Left kidney (tissue), 8 donors: ENCODE measurements around the gene LRRC31. TPM values are rescaled to one million over a fixed set of nuclear protein-coding genes. Genes with fewer than 3 reads are reported as not detected.

Source experiments
- DNase-seq: peaks from one replicate; pipeline ENCODE4 v3.0.0-alpha.2; 2013
- long read RNA-seq, 8 donors: transcript quantifications; one replicate each; lab custom pipeline, GENCODE V29; 2026
- polyA plus RNA-seq: library from polyadenylated mRNA; unstranded; fragments of 120-200 nt; gene quantifications from one replicate; pipeline ENCODE4 v1.2.1, GENCODE V29; 2013; ENCODE audit not compliant: insufficient read length

The LRRC31 gene
- polyA plus RNA-seq, result 0.38 TPM
- long read RNA-seq, donor 1, result 0 reads
- long read RNA-seq, donor 2, result 0 reads
- long read RNA-seq, donor 3, result 0 reads
- long read RNA-seq, donor 4, result 0 reads
- long read RNA-seq, donor 5, result 0 reads
- long read RNA-seq, donor 6, result 0 reads
- long read RNA-seq, donor 7, result 0 reads
- long read RNA-seq, donor 8, result 0 reads

DNA sequence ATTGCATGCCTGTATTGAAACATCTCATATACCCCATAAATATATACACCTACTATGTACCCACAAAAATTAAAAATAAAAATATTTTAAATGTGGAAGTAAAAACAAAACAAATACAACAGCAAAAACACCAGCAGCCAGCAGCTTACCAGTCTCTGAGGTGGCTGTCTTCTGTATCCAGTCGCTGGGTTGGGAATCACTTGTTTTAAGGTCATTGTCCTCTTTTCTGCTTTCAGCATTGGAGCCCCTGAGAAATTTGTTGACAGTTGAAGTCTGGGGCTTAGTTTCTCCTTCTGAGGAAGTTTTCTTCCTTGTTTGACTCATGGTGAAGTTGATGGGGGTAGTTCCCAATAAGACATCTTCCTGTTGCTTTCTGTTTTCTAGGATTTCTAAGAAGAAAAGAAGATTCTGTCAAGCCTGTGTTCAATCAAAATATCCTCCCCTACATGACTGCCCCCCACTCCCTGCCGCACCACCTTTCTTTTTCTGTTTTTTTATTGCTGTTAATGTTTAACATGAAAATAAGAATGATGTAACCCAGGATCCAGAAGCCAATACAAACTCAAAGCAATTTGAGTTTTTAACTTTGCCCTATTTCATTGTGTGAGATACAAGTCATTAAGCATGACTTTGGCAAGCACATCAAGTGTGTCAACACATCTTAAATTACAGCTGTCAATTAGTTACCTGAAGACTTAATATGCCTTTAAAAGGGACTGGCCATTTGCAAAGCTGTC, at the start of gene LRRC31:
Gene LRRC31, minus strand, starts transcription at position 452 of the 737 bp plus-strand sequence. Its CDS starts 128 bp downstream, at position 324.
- peak; percentile 21 for DNase-seq

GRCh38 chr3:169914321-169914720, 44.6 kb upstream of the LRRC31 start:
- DNase-seq, result no peak

- DNase-seq, result no peak
These were observed 43.6 kb upstream of the LRRC31 start for GRCh38 chr3:169913323-169913722.

DNA sequence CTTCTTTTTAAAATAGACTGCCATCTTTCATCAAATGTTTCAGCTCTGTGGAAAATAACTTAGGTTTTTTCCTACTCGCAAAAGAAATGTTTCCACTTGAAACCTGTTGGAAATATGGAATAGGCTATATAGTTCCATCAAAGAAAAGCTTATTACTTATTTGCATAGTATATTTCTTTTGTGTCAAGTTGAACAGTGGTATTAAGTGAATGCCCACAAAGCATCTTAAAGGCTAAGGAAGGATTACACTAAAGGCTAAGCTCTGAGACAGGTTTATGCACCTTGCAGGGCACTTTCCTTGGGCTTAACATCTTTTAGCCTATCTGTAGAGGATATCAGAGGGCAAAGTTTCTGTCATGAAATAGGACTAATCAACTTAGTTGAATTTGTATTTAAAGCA, 41.5 kb upstream of the LRRC31 start, which contains the start of gene SAMD7:
Gene SAMD7, plus strand, starts transcription at position 301 of the 400 bp plus-strand sequence. CDS start 7,927 bp downstream, outside the sequence.
- no peak for DNase-seq

GRCh38 chr3:169907944-169908343, 38.2 kb upstream of the LRRC31 start:
- no peak for DNase-seq

DNA sequence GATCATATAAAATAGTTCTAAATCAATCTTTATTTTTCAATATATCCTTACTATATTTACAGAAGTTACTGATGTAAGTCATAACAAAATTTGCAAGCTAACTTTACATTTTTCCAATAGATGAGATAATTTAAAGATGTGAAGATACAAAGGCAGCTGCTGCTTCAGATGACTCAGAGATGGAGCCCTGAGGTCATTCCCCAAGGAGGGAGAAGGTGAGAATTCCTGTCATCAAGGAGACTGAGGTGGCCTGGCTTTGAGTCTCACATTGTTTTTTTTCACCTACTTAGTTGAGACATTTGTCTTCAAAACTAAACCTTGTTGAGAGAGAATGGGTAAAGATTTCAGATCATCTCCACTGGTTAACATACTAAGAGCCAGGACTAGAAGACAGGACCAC, 37.7 kb upstream of the LRRC31 start:
- no peak for DNase-seq

- no peak for DNase-seq
These were observed 35.7 kb upstream of the LRRC31 start for GRCh38 chr3:169905404-169905803.

DNA sequence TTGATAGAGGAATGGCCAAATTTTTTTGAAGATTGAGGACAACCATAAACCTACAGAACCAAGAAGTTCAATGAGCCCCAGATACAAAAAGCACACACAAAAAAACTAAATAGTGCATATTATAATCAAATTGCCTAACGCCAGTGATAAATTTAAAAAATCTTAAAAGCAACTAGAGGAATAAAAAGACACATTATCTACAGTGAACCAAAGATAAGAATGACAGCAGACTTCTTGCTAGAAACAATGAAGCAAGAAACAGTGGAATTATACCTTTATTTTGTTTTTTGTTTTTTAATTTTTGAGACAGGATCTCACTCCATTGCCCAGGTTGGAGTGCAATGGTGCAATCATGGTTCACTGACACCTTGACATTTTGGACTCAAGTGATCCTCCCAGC, 31.7 kb upstream of the LRRC31 start:
- DNase-seq, result no peak

DNA sequence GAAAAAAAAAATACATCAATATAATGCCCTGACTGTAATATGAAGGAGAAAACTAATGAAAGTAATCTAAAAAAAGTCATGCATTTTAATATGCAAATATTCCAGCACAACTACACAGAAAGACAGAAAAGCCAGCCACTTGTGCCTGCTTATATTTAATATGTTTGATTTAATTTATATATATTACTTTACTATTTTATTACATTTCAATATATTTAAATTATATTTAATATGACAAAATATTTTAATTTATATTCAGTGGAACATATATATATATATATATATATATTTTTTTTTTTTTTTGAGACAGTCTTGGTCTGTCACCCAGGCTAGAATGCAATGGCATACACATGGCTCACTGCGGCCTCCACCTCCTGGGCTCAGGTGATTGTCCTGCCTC, 27.5 kb upstream of the LRRC31 start:
- no peak for DNase-seq

DNA sequence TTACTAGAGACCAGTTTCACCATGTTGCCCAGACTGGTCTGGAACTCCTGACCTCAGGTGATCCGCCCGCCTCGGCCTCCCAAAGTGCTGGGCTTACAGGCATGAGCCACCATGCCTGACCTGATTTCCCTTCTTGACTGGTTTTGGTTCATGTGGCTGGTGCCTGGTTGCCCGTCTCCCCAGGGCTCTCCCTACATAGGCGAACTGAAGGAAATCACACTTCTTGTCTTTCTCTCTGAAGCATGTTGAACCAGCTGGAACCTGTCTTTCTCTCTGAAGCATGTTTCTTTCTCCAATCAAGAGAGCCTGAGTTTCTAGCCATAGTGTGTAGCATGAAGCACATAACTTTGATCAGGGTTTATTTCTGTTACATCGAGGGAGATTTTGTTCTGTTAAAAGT, 25.3 kb upstream of the LRRC31 start:
- DNase-seq, result no peak

DNA sequence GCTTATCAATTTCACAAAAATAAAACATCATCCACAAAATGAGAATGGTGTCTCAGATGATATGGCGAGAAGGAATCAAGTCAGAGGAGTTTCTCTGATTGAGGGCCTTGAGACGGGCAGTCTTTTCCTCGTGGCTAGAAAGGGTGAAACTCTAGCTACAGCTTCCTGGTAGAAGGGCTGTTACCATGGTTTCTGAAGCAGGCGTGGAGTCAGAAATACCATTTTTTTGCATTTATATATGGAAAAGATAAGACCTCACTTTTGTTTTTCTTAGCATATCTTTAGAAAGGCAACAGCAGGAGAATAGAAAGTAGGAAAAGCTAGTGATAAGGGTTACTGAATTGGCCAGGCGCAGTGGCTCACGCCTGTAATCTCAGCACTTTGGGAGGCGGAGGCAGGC, 24.4 kb upstream of the LRRC31 start:
- DNase-seq, result no peak

- DNase-seq, result no peak
These were observed 22.2 kb upstream of the LRRC31 start for GRCh38 chr3:169891886-169892285.

DNA sequence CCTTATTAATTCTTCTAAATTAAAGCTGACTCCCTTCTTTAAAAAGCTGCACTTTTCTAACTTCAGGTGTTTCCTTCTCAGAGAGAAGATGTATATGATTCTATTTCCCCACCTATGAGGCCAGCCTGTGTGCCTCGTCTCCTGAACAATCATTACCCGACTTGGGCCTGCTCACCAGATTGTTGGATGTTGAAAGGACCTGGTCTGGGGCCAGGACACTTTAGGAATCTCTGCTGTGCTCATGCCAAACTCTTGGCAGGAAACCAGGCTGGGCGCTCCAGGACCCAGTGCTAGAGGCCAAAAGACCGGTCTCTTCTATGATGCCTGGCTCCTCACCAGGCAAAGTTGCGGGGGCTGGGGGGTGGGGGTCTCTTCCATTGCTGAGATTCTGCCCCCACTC, 16.9 kb upstream of the LRRC31 start:
- DNase-seq, result no peak

DNA sequence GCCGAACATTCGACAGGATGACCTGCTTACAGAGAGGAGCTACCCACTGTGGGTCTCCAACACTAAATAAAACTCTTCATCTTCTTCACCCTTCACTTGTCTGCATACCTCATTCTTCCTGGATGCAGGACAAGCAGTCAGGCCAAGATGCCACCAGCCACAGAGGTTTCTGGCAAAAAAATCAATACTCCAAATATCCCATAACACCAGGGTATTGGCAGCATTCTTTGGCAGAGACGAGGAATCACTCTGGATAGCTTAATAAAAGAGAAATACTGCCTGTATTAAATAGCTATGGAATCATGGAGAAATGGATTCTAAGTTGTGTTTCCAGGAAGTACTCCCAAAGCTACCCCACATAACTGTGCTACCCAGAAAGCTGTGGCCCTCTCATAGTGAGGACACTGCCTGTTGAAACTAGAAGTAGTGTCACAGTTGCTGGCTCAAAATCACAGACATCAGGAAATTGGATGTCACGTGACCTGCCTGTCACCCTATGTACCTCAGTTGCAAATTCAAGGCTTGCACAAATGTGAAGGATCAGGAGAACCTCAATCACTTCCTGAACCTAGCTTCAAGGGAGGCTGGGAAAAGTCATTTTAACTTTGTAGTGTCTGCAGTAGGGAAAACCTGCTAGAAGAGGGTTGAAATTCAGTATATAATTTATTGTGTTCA, 11.0 kb upstream of the LRRC31 start:
- no peak for DNase-seq

DNA sequence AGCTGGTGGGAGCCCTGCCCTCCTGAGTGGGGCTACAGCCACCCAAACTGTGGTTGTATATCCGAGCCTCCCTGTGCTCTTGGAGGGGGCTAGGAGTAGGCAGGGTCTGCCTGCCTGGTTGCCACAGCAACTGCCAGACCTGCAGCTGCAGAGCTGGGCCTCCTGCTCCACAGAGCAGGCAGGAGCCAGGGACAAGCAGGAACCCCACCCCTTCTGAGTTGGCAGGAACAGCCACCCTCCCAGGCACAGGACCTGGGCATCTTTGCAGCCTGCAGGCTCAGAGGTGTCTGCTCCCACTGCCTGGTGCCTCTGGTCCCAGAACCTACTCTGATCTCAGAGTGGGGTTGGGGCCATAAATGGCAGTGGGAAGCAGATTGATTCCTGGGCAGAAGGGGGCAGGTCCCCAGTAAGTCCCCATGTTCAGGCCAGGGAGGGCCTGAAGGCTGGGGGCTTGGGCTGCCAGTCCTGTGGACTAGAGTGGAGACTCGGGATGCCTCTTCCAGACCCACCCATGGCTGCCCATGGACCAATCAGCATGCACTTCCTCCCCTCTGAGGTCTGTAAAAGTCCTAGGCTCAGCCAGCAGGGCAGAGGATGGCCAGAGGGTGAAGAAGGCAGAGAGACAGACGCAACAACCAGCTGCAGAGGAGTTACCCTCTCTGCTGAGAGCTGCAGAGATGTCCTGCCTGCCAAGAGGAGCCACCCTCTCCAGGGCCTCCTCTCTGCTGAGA, 10.3 kb upstream of the LRRC31 start:
- no peak for DNase-seq

- no peak for DNase-seq
These were observed 9.3 kb upstream of the LRRC31 start for GRCh38 chr3:169879013-169879557.

GRCh38 chr3:169871129-169871886, 1.6 kb upstream of the LRRC31 start:
- DNase-seq, result no peak

DNA sequence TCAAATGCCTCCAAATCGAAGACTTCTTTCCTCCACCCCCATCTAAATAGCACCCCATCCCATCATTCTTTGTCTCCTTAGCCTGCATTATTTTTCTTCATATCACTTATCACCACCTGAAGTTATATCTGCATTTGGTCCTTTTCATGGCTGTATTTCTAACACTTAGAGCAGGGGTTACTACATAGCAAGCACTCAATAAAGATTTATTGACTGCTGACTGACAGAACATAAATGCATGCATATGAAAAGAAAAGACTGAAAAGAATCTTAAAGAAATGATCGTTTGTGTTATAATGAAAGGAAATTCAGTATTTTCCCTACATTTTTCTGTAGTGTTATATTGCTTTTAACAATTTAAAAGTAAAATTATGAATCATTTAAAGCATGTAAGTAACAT, 1.4 kb downstream of the LRRC31 start:
- no peak for DNase-seq

DNA sequence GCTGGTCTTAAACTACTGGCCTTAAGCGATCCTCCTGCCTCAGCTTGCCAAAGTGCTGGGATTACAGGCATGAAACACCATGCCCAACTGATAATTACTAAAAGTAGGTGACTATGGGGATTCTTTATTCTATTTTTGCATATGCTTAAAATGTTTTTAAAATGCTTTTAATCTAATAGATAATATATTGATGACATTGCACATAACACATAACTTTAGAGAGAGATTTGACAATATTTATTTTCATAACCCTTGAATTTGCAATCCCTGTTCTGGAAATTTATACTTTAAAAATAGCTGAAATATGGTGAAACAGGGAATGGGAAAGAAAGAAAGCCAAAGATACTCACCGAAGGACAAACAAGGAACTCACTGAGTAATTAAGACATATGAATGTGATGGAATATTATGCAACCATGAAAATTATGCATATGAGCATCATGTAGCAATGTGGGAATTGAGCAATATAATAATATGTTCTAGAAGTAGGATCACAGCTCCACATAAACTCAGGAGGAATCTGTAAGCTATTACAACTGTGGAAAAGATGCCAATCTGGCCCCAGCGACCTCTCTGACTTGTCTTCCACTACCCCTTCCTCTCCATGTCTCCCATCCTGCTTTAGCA, 2.0 kb downstream of the LRRC31 start:
- DNase-seq, result no peak

DNA sequence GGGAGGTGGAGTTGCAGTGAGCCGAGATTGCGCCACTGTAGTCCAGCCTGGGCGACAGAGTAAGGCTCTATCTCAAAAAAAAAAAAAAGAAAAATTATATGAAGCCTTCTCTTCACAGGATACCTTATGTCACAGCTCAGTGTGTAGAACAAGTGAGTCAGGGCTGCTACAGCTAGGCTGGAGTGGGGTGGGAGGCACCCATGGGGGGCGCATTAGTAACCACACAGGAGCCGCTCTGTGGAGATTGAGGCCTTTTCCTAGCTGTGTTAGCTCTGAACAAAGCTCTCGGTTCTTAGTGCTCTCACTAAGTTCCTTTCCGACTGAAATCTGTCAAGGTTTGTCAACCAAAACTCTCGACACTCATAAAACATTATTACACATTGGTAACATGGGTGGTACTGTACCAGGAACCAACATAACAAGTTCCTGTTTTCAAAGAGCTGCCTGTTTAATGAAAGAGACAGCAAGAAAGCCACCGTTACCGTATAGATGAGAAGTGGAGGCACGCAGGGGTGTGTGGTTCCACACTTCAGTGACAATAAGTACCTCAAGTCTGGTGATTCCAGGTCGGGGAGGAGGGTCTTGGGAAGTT, 4.5 kb downstream of the LRRC31 start:
- DNase-seq, result no peak

DNA sequence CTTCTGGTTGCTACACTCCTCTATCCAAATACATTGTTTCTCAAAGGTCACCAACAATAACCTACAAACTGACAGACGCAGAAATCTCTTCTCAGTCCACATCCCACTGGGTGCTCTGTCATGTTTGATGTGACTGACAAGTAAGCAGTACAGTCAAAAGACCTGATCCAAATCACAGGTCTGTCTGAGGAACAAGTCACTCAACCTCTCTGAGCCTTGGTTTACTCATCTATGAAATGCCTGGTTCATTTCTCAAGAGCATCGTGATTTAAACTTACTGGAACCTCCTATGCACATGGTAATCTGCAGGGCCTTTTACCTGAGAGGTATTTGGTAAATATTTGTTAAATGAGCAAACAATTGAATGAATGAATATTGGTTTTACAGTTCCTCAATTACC, 5.5 kb downstream of the LRRC31 start:
- no peak for DNase-seq
